Activated CD4-positive, alpha-beta T cell treated with anti-CD3 and anti-CD28 coated beads, Interleukin-2, amount 50 U/mL, for 16 hours (primary cell): ENCODE measurements around the gene SCARB1.

Experiments used
- DNase-seq: peaks from one replicate; pipeline ENCODE4 v3.0.0-alpha.2; 2020

SCARB1 gene

DNA sequence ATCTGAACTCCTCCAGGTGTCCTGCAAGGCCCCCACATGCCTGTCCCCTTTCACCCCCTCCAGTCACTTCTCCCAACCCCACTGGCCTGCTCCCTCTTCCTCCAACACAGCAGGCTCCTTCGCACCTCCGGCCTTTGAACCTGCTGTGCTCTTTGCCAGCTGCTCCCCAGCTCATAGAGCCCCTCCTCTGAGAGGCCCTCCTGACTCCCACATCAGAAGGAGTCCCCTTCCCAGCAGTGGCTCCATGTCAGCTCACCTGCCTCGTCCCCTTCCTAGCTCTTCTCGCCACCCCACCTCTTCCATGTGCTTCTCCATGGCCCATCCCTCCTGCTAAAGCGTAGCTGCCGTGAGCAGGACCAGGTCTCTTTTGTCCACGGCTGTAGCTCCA is 22.1 kb downstream of the SCARB1 start:
- DNase-seq, result no peak

DNA sequence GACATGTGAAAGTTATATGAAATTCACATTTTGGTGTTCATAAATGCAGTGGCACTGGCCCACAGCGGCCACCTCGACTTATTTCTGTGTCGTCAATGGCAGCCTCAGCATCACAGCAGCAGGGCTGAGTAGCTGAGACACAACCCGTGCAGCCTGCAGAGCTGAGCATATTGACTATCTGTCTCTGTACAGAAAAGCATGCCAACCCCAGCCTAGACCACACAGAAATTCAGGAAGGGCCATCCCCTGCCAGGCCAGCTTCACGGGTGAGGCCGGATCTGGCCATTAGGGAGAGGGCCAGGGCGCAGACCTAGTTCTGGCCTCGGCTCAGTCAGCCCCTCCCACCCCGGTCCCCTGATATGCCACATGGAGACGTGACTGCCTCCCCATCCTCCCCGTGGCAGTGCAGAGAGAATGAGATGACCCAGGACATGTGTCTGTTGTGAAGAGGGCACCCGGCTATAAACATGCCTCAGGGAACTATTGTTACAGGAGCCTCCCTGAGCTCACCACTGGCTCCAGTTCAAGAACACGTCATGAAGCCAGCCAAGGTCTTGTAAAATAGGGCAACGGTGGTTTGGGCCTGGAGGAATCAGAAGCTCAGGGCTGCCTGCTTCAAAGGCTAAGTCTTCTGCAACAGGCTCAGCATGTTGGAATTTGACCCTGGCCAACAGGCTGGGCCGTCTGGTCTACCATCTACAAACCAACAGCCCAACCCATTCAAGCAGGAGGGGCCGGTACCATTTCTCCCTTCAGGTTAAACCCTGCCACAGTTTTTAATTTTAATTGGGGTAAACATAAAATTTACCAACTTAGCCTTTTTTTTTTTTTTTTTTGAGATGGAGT is 25.5 kb downstream of the SCARB1 start:
- no peak for DNase-seq

DNA sequence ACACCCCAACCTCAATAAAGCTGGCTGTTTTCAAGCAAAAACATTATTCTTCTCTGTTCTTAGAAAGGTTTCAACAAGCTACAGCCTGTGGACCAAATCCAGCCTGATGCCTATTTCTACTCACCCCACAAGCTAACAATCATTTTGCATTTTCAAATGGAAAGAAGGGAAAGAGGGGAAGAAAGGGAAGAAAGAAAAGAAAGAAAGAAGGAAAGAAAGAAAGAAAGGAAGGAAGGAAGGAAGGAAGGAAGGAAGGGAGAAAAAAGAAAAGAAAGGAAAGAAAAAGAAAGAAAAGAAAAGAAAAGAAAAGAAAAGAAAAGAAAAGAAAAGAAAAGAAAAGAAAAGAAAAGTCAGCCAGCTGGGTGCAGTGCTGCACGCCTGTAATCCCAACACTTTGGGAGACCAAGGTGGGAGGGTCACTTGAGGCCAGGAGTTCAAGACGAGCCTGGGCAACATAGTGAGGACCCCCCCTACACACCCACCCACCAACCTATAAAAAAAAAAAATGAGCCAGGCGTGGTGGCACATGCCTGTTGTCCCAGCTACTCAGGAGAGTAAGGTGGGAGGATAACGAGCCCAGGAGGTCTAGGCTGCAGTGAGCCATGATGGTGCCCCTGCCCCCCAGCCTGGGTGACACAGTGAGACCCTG is 26.3 kb downstream of the SCARB1 start:
- no peak for DNase-seq

DNA sequence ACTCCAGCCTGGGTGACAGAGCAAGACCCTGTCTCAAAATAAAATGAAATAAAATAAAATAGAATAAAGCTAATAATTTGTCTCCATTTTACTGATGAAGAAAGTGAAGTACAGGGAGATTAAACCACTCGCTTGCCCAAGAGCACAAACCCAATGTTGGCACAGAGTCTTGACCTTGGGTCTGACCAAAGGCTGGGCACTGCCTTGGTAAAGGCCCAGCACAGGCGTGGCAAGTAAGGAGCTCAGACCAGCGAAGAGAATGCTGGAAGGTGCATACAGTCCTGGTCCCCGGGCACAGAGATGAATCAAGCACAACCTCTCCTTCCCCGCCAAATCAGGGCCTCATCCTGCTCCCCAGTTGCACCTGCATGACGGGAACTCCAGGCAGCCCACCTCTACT is 26.9 kb downstream of the SCARB1 start:
- no peak for DNase-seq

DNA sequence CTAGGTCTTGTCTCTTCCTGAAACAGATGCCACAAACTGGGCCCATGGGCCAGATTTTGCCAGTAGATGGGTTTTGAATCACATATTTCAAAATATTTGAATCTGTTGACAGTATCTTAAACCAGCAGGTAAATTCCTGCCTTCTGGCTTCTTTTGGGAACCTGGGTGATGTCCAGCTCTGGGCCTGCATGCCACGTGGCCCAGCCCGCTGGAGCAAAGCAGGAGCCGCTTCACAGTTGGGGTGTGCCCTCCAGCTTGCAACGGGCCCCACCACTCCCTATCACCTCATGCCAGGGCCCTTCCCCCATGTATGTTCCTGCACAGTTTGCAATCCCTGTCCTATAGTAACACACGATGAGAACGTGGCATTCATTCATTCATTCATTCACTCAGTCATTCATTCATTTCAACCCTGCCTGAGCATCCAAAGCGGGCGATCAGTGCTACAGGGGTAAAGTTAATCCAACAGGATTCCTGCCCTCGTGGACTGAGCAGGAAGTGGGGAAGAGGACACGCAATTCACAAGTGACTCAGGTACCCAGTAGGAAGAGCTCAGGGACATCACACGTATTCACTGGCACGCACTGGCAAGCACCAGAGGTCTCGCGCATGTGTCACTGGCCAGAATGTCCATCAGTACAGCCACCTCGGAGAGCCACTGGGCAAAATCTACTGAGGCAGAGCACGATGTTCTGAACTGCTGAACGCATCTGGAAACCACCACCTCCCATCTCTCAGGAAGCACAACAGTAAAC is 27.8 kb downstream of the SCARB1 start:
- no peak for DNase-seq

DNA sequence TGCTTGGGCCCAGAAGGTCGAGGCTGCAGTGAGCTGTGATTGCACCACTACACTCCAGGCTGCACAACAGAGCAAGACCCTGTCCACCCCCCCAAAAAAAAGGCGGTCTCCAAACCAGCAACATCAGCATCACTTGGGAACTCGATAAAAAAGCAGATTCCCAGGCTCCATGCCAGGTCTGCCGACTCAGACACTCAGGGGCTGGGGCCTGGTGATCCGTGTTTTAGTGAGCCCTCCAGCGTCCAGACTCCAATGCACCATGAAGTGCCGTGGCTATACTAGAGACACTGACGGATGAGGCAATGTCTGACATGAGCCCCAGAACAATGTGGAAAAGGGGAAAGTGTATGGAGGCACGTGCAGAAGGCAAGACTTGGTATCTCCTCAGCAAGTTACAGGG is 28.8 kb downstream of the SCARB1 start:
- DNase-seq, result no peak

DNA sequence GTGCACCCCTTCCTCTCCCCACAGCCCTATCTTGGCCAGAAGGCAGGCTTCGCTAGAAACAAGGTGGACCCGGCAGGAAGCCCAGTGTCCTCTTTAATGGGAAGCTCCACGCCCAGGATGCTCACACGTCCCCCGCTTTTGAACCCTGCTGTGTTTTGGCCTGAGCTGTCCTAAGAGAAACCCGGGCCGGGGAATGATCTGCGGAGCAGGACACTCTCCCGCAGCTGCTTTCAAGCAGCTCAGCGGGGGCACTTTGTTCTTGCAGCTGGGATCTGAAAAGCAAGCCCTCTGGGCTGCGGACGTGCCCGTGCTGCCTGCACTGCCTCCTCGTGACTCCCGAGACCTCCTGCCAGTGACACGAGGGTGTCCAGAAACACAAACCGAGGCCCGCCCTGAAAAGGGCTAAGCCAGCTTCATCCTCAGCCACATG is 30.0 kb downstream of the SCARB1 start:
- no peak for DNase-seq

DNA sequence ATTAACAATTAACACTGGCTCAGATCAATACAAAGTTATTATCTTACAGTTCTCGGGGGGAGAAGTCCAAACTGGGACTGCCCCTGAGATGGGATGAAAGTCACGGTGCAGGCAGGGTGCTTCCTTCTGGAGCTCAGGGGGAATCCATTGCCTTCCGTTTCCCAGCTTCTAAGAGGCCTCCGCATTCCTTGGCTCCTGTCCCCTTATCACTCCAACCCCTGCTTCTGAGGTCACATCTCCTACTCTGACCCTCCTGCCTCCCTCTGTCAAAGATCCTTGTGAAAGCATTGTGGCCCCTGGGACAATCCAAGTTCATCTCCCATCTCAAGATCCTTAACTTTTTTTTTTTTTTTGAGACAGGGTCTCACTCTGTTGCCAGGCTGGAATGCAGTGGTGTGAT is 30.8 kb downstream of the SCARB1 start:
- no peak for DNase-seq

DNA sequence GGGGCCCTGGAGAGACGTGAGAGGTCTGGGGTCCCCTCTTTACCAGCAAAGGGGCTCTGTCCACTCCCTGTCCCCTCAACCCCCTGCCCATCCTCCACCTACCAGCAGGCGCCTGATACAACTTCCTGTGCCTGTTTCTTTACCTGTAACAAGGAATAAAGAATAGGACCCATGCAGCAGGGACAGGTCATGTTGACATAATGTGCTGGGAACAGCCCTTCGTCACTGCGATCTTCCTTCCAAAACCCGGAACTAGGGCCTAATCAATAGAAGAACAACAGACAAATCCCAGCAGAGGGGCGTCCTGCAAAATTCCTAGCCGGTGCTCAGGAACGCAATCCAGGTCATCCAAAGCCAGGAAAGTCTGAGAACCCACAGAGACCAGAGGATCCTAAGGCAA is 32.1 kb downstream of the SCARB1 start:
- no peak for DNase-seq

DNA sequence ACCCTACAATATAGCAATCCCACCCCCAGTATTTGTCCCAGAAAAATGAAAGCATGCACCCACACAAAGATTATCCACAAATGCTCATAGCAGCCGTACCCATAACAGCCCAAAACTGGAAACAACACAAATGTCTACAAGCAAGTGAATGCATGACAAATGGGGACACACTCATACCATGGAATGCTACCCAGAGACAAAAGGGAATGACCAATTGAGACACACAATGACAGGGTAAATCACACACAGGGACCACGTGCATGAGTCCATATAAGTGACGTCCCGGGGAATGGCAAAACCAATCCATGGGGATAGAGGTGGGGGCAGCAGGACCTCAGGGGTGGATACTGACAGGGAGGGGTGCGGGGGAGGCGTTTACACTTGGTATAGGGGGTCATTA is 33.4 kb downstream of the SCARB1 start:
- no peak for DNase-seq

DNA sequence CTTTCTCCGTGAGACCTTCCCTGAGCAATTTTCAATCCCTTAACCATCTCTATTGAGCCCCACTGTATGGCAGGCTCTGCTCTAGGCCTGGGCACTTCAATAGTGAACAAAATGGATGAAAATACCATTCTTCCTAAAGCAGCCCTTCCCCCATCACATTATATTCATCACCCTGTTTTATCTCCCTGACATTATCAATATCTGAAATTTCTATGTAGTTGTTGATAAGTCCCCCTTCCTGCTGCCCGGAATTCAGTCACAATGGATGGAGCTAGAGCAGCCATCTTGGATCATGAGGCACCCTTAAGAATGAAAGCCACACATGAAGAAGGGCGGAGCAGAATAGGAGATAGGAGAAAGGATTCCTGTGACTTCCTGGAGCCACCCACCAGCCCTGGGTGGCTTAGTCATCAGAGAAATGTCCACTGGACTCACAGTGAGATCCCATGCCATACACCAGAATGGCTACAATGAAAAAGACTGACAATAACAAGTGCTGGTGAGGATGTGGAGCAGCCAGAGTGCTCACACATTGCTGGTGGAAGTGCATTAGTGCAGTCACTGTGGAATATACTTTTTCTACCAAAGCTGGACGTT is 33.9 kb downstream of the SCARB1 start:
- no peak for DNase-seq

DNA sequence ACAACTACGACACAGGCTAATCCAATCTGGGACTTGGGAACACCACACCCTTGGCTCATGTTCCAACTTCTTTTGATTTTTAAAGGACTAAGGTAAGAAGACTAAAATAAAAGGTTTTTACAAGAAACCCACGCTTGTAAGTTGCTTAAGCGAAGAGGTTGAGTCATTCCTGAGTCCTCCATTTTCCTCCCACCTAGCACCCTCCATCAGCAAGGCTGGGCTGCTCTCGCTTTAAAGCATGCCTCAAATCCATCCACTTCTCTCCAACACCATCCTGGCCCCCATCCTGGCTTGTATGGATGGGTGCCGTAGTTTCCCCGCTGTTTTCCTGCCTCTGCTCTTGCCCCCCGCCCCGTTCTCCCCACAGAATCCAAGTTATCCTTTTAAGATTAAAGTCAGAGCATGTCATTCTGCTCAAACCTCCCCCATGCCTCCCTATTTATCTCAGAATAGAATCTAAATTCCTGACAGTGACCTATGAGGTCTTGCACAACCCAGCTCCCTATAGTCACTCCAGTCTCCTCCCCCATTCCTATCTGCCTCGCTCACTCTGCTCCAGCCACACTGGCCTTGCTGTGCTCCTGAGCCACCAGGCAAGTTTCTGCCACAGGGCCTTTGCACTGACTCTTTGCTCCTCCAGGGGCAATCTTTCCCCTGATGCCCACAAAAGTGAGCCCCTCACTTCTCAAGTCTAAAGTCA is 34.5 kb downstream of the SCARB1 start:
- DNase-seq, result no peak

DNA sequence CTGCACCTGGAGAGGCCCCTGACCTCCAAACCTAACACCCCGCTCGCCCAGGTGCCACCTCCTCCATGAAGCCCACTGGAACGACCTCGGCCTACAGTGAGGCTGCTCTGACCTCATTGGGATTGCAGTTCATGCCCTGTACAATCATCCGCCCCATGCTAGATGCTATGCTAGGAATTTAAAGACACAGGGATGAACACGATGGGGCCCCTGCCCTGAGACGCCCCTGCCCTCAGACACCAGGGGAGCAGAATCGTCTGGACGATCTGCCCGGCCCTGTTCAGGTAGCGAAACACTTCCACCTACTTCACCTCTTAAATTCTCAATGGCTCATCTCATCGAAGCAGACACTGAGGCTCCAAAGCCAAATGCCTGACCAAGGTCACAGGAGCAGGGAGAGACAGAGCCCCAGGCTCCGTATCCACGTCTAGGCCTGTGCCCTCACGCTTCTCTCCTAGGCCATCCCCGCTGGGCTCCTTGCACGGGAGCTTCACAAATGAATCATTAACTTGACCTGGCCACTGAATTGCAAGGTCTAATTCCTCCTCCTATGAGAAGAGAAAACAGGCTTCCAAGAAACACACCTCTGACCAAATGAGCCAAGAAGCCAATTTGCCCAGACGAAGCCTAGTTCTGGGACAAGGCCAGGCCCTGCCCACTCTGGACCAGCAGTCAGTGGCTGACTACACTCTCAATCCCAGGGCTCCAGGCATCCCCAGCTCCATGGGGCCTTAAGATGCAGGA is 35.2 kb downstream of the SCARB1 start:
- no peak for DNase-seq

DNA sequence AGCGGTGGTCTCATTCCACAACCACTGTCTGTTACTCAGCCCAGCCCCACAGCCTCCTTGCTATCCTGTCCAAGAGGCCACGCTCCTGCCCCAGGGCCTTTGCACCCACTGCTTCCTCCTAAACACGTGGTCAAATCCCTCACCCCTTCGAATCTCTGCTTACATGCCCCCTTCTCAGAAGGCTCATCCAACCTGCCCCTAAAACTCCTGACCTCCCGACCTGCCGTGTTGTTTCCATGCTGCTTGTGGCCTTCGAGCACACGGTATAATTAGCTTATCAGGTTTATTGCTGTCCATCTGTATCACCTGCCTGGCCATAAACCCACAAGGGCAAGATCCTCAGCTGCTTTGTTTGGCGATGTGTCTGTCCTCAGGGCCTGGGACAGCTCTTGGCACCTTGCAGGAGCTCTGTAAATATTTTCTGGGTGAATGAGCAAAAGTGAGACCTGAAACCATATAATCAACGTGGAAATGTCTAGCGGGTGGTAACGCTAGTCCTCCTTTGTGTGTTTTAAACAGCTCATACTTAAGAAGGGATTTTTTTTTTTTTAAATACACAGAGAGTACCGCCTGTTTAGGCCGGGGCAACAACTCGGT is 36.0 kb downstream of the SCARB1 start:
- DNase-seq, result peak; percentile 20

DNA sequence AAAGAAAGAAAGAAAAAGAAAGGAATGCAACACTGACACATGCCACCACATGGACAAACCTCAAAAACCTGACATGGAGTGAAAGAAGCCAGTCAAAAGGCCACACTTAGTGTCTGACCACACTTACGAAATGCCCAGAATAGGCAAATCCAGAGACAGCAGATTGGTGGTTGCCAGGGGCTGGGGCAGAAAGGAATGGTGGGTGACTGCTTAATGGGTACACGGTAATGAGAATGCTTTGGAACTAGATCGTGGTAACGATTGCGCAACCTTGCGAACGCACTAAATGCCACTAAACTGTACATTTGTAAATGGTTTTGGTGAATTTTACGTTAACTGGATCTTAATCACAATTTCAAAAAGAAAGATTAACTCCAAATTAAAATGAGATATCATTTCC is 39.5 kb downstream of the SCARB1 start:
- no peak for DNase-seq

DNA sequence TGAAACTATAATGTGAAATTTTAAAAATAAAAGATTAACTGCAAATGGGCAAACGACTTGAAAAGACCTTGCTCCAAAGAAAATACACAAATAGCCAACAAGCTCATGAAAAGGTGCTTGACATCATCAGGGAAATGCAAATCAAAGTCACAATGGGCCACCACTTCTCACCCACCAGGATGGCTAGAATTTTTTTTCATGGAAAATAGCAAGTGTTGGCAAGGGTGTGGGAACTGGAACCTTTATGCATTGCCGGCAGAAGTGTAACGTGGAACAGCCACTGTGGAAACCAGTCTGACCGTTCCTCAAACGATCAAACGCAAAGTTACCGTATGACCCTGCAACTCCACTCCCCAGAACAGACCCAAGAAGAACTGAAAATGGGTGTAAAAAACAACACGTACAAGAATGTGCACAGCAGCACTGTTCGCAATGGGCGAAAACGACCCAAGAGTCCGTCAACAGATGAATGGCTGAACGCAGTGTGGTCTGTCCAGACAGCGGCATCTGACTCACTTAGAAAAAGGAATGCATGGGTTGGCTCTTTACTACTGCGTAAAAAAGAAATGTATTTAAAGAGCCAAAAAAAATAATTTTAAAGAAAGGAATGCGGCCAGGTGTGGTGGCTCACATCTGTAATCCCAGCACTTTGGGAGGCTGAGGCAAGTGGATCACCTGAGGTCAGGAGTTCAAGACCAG is 40.2 kb downstream of the SCARB1 start:
- DNase-seq, result no peak

DNA sequence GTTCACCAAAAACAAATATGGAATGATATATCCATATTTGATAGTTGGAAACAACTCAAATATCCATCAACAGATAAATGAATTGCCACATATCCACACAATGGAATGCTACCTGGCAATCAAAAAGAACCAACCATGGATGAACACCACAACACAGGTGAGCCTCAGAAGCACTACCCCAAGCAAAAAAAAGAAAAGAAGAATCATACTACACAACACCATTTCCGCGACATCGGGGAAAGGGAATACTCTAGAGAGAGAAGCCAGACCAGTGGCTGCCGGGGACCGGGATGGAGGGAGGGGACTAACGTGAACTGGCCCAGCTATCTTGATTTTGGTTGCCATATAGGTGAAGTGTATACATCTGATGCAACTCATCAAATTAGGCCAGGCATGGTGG is 41.4 kb downstream of the SCARB1 start:
- no peak for DNase-seq

DNA sequence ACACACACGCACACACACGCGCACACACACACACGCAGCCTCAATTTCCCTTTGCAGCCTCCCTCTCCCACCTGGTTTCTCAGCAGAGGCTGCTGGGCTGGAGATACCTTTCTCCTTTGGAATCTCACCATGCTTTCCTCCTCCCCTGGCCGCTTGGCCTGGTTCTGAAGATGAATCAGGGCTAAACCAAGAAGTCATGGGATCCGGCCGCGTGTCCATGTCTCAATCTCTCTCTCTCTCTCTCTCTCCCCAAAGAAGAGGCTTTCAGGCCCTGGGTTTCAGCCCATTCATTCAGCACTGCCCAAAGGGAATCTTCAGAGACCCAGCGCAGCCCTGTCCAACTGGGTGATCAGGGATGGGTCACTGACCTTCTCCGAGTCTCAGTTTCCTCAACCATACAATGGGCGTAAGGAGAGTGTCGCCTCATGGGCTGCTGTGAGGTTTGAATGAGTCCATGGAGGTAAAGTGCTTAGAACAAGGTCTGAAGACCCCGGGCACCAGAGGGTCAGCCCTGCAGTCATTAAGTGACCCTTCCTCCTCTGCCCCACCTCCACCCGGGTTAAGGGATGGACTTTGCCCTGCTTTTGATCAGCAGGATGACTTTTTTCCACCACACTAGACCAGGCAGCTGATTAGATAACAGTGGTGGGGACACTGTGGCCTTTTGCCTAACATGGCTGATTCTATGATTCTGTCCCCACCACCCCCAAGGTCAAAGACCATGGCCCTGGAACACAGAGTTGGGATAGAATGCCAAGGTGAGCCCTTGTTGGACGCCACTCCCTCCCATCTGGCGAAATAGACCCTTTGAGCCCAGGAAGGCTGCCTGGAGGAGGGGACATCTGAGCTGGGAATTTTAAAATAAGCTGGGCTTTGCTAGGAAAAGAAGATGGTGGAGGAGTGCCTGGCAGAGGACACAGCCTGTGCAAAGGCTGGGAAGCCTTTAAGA is 42.1 kb downstream of the SCARB1 start:
- DNase-seq, result no peak

DNA sequence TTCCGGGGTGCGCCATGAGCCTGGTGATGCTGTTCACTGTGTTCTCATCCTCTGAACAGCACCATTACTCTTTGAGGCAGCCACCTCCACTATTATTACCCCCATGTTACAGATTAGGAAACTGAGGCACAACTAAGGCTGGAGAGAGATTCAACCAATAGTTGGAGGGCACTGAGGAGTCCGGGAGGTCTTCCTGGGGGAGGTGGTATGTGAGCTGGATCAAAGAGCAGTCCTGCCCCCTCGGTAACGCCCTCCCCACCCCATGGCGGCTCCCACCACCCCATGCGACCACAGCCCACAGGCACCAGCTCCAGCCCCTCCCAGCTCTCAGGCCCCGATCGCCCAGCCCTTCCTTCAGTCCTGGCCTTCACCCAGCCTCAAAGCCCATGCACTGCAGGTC is 43.5 kb downstream of the SCARB1 start:
- no peak for DNase-seq

DNA sequence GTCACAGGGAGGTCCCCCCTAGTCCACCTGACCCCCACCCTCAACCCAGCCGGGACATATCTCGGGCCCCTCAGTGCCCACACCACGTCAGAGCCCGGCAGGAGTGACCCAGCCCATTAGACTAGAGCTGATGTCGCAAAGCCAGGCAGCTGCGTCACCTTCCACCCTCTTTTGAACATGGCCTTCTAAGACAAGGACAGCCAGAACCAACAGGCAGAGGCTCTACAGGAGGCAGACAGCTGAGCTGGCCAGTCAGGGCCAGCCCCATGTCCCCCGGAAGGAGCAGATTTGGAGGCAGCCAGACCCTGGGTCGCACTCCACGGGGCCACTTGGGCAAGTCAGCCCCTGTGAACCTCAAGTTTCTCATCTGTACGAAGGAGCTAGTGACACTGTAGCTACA is 44.1 kb downstream of the SCARB1 start:
- DNase-seq, result no peak
